Caco-2 (cell line): Measurements from ENCODE around the gene RGS8. TPM values are rescaled to one million over a fixed set of nuclear protein-coding genes. Genes with fewer than 3 reads are reported as not detected.
A peak's percentile ranks its signal among the peaks of the same experiment; 100 is the strongest.

ENCODE experiments used
- BruUV-seq: library from RNA; stranded (reverse); fragments of 400-500 nt; replicated peaks from 2 replicates; lab custom pipeline; 2021; lab: Mats Ljungman, UMichigan
- CTCF ChIA-PET: fragments of 300-600 bp; sonication (Branson Sonifier 250); formaldehyde crosslinking; loops from one replicate; lab custom pipeline; 2022; ENCODE audit warnings: antibody characterized with exemption; lab: Charles Lee
- POLR2A ChIA-PET: fragments of 300-600 bp; sonication (Branson Sonifier 250); formaldehyde crosslinking; loops from one replicate; lab custom pipeline; 2022; ENCODE audit warnings: antibody characterized with exemption; lab: Charles Lee
- DNase-seq, 2 experiments: peaks; one replicate each; pipeline versions ENCODE4 v3.0.0 to v3.0.0-alpha.2; 2020 to 2022
- H3K27me3 ChIP-seq: replicated peaks from 2 replicates; pipeline ENCODE4 v1.6.0; 2011; ENCODE audit warnings: low read length; ENCODE audit not compliant: control insufficient read depth, insufficient read depth
- H3K36me3 ChIP-seq: 2 replicates; pipeline ENCODE4 v1.5.1; 2011; ENCODE audit warnings: low read length; ENCODE audit not compliant: control insufficient read depth, insufficient read depth
- H3K4me1 ChIP-seq: fragments of 250-450 bp; sonication (Bioruptor Pico); 2 replicates; pipeline ENCODE4 v1.5.1; 2020; ENCODE audit warnings: mild to moderate bottlenecking
- H3K4me3 ChIP-seq: 2 replicates; pipeline ENCODE4 v1.5.1; 2011; ENCODE audit warnings: low read depth, mild to moderate bottlenecking, control low read depth, low read length
- H3K9me3 ChIP-seq: fragments of 250-450 bp; sonication (Bioruptor Pico); 2 replicates; pipeline ENCODE4 v1.5.1; 2020; ENCODE audit warnings: mild to moderate bottlenecking, moderate library complexity
- H3K27ac Mint-ChIP-seq: one replicate; pipeline ENCODE4 v1.8.0; 2022; ENCODE audit warnings: mixed read lengths; ENCODE audit not compliant: unreplicated experiment
- H3K27me3 Mint-ChIP-seq: one replicate; pipeline ENCODE4 v1.8.0; 2022; ENCODE audit warnings: mixed read lengths; ENCODE audit not compliant: insufficient read depth, unreplicated experiment
- H3K36me3 Mint-ChIP-seq: one replicate; pipeline ENCODE4 v1.8.0; 2022; ENCODE audit warnings: mild to moderate bottlenecking, mixed read lengths; ENCODE audit not compliant: insufficient read depth, unreplicated experiment
- H3K4me1 Mint-ChIP-seq: one replicate; pipeline ENCODE4 v1.8.0; 2022; ENCODE audit warnings: low read depth, mixed read lengths; ENCODE audit not compliant: unreplicated experiment
- H3K4me3 Mint-ChIP-seq: one replicate; pipeline ENCODE4 v1.8.0; 2022; ENCODE audit warnings: mild to moderate bottlenecking, moderate library complexity, mixed read lengths; ENCODE audit not compliant: unreplicated experiment
- H3K9me3 Mint-ChIP-seq: one replicate; pipeline ENCODE4 v1.8.0; 2022; ENCODE audit warnings: mixed read lengths; ENCODE audit not compliant: unreplicated experiment
- CTCF ChIP-seq, 2 experiments: fragments of 200-600 bp in 1 of 2; IDR thresholded peaks; 1 replicate in 1 of 2; 2 replicates in 1 of 2; pipeline versions ENCODE4 v1.5.1 to v1.8.0; 2011 to 2022; ENCODE audit warnings: antibody characterized with exemption in 1 of 2, control low read depth in 1 of 2, inconsistent platforms in 1 of 2, low read depth in 1 of 2, low read length in 1 of 2, mild to moderate bottlenecking in 1 of 2, moderate library complexity in 1 of 2; ENCODE audit not compliant: insufficient read depth in 1 of 2, severe bottlenecking in 1 of 2, unreplicated experiment in 1 of 2
- intact Hi-C: fragments of 100-400 bp; cut with micrococcal nuclease; formaldehyde crosslinking; loops from one replicate; pipeline ENCODE4 v1.10.0; 2022; ENCODE audit not compliant: unreplicated experiment
- total RNA-seq: library from RNA; stranded (reverse); gene quantifications from 2 replicates; pipeline ENCODE4 v1.2.3, GENCODE V29; 2022

Gene RGS8
- total RNA-seq, 1 experiment from 2014 or later, result not detected

- H3K4me3 ChIP-seq, result no peak overlapping the region
- peaks cover 8% of the 10 kb centered on the region; the same call in 1 of the 2 replicates for H3K9me3 ChIP-seq
- no TSS peak for BruUV-seq
- Mint-ChIP-seq H3K27me3 (no peaks in the 10 kb centered on the region), H3K9me3 (peaks cover 10% of the 10 kb centered on the region), H3K4me1 (peaks cover 7% of the 10 kb centered on the region), H3K4me3 (no peak overlapping the region), H3K27ac (no peak overlapping the region), H3K36me3 (no peaks in the 10 kb centered on the region)
- no peak for TF ChIP-seq CTCF (IDR thresholded peaks at IDR 0.05; ENCODE audit: insufficient read depth in 1 of 2, low read depth in 1 of 2, low read length in 1 of 2, severe bottlenecking in 1 of 2, unreplicated experiment in 1 of 2)
- intact Hi-C loops, result no loop called here
- peaks cover 31% of the 10 kb centered on the region for H3K4me1 ChIP-seq
- no peaks in the 10 kb centered on the region for H3K27me3 ChIP-seq
- H3K36me3 ChIP-seq, result no peaks in the 10 kb centered on the region
- ChIA-PET CTCF (no interaction called here), POLR2A (no interaction called here)
- no peak for DNase-seq
These were observed 6.6 kb upstream of the RGS8 start for GRCh38 chr1:182690886-182691443.

GRCh38 chr1:182688436-182689205 lies 4.2 kb upstream of the RGS8 start:
- H3K27me3 ChIP-seq, result no peaks in the 10 kb centered on the region
- peak overlapping the region; percentile 49 for H3K27ac Mint-ChIP-seq
- no peak for TF ChIP-seq CTCF (IDR thresholded peaks at IDR 0.05; ENCODE audit: insufficient read depth in 1 of 2, low read depth in 1 of 2, low read length in 1 of 2, severe bottlenecking in 1 of 2, unreplicated experiment in 1 of 2)
- H3K9me3 Mint-ChIP-seq, result peaks cover 10% of the 10 kb centered on the region
- no peaks in the 10 kb centered on the region for H3K36me3 ChIP-seq
- DNase-seq, result no peak
- H3K4me1 Mint-ChIP-seq, result peaks cover 11% of the 10 kb centered on the region
- peaks cover 40% of the 10 kb centered on the region for H3K4me1 ChIP-seq
- BruUV-seq, result no TSS peak
- no peaks in the 10 kb centered on the region for H3K27me3 Mint-ChIP-seq
- ChIA-PET CTCF (interaction anchor here (0.5 kb wide), 1 partner anchor 808 kb away, joined by 4 read pairs; no protein-coding TSS in a partner anchor), POLR2A (no interaction called here)
- intact Hi-C loops, result no loop called here
- H3K4me3 ChIP-seq, result no peak overlapping the region
- no peak overlapping the region for H3K4me3 Mint-ChIP-seq
- H3K9me3 ChIP-seq, result peaks cover 8% of the 10 kb centered on the region; the same call in 1 of the 2 replicates
- H3K36me3 Mint-ChIP-seq, result no peaks in the 10 kb centered on the region

GRCh38 chr1:182687361-182687760 lies 3.0 kb upstream of the RGS8 start:
- CTCF ChIA-PET, result no interaction called here
- peaks cover 13% of the 10 kb centered on the region for H3K4me1 Mint-ChIP-seq

More at GRCh38 chr1:182687361-182687760, 3.0 kb upstream of the RGS8 start:
- BruUV-seq, result no TSS peak
- TF ChIP-seq CTCF (IDR thresholded peaks at IDR 0.05; ENCODE audit: insufficient read depth in 1 of 2, low read depth in 1 of 2, low read length in 1 of 2, severe bottlenecking in 1 of 2, unreplicated experiment in 1 of 2), result no peak
- intact Hi-C loops, result no loop called here
- POLR2A ChIA-PET, result no interaction called here
- Histone ChIP-seq H3K9me3 (no peaks in the 10 kb centered on the region), H3K4me1 (peaks cover 40% of the 10 kb centered on the region), H3K27me3 (no peaks in the 10 kb centered on the region), H3K4me3 (no peak overlapping the region), H3K36me3 (no peaks in the 10 kb centered on the region)
- Mint-ChIP-seq H3K27me3 (no peaks in the 10 kb centered on the region), H3K27ac (peak overlapping the region; percentile 2), H3K9me3 (no peaks in the 10 kb centered on the region), H3K36me3 (no peaks in the 10 kb centered on the region), H3K4me3 (peak overlapping the region; percentile 43)
- DNase-seq, result peak; percentile 59 to 69
